ENCODE results near the gene STK16. TPM values are rescaled to one million over a fixed set of nuclear protein-coding genes. Genes with fewer than 3 reads are reported as not detected.

STK16 gene
- total and polyA plus RNA-seq, 2 of the 13 experiments (the other 11 are each of a cell fraction or from before 2014, with no cell fraction given) = 28.0 to 50.9 TPM

GRCh38 chr2:219277703-219278654, 32.7 kb downstream of the STK16 start (continued):
- TF ChIP-seq ZNF496 (CRISPR knock-in tag; IDR thresholded peaks at IDR 0.05; ENCODE audit: insufficient replicate concordance) (no peak), PHF20 (CRISPR knock-in tag; IDR thresholded peaks at IDR 0.05) (no peak), HDAC1 (CRISPR knock-in tag; IDR thresholded peaks at IDR 0.05) (no peak), MED1 (CRISPR knock-in tag; IDR thresholded peaks at IDR 0.05) (no peak), ZKSCAN5 (CRISPR knock-in tag; IDR thresholded peaks at IDR 0.05) (no peak), MATR3 (CRISPR knock-in tag; IDR thresholded peaks at IDR 0.05) (no peak), ZNF780A (CRISPR knock-in tag; IDR thresholded peaks at IDR 0.05) (no peak), IRF1 (CRISPR knock-in tag; IDR thresholded peaks at IDR 0.05; ENCODE audit: low read depth) (no peak), POLR2AphosphoS2 (IDR thresholded peaks at IDR 0.05; ENCODE audit: low read depth, low read length) (no peak), ZNF776 (CRISPR knock-in tag; IDR thresholded peaks at IDR 0.05) (no peak), ZNF326 (CRISPR knock-in tag; IDR thresholded peaks at IDR 0.05; ENCODE audit: borderline replicate concordance) (no peak), ZNF724P (CRISPR knock-in tag; IDR thresholded peaks at IDR 0.05; ENCODE audit: borderline replicate concordance) (no peak; the same call in 1 of the 2 replicates)
